Measurements from ENCODE around the gene CD302. TPM values are rescaled to one million over a fixed set of nuclear protein-coding genes. Genes with fewer than 3 reads are reported as not detected.

Gene CD302
- total RNA-seq, 1 experiment from 2014 or later: 8.5 TPM

DNA sequence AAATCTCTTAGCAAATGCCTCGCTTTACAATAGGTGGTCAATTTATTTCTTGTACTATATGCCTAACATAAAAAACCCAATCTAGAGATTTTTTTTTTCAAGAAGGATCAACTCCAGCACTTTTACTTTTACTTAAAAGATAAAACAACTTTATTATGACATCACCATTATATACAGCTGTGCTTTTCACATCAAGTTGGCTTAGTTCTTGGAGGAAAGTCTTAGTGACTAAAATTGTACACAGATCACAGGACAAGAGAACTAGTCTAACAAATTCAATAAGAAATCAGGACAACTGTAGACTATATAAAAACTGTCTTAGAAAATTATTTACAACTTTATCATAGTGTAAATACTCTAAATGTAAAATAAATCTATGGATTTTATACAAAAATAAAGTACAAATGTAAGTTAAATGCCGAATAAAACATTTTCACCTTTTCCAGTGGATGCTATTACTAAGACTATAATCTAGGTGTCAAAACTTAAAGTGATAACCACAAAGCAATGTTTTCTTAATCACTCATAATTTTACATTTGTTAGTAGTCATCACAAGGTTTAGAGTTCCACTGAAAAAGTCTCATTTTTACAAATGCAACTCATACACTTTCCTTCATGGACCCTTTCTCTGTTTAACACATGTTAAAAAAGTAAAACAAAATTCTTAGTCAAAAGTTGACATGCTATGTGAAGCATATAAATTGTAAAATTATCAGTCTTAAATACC is 5.4 kb upstream of the CD302 start:
- Histone ChIP-seq H3K9me2 (replicated peaks; ENCODE audit: low read length) (no peaks in the 10 kb centered on the region), H3K4me3 (ENCODE audit: low read length) (no peak overlapping the region), H2AFZ (ENCODE audit: low read length) (no peak overlapping the region), H3K27me3 (ENCODE audit: low read length) (no peaks in the 10 kb centered on the region), H3K36me3 (ENCODE audit: low read depth, low read length) (no peaks in the 10 kb centered on the region), H3K4me2 (ENCODE audit: low read length) (no peak overlapping the region), H3K9ac (ENCODE audit: low read length) (no peak overlapping the region), H3K4me1 (ENCODE audit: insufficient read depth, low read length) (no peaks in the 10 kb centered on the region), H3K9me3 (ENCODE audit: low read length) (no peaks in the 10 kb centered on the region), H4K20me1 (ENCODE audit: low read length) (no peaks in the 10 kb centered on the region), H3K79me2 (ENCODE audit: low read length) (no peaks in the 10 kb centered on the region), H3F3A (ENCODE audit: low read length, unreplicated experiment) (no peaks in the 10 kb centered on the region), H3K27ac (ENCODE audit: low read length) (no peak overlapping the region)
- POLR2A ChIA-PET (ENCODE audit: unreplicated experiment): no interaction called here
- no TSS peak for BruUV-seq (replicated peaks)
- DNase-seq: no peak
- CTCF ChIA-PET: no interaction called here
- TF ChIP-seq EZH2phosphoT487 (IDR thresholded peaks at IDR 0.05; ENCODE audit: borderline replicate concordance, low read length): no peak
- no peak for ATAC-seq
- intact Hi-C loops (cut with micrococcal nuclease): no loop called here

DNA sequence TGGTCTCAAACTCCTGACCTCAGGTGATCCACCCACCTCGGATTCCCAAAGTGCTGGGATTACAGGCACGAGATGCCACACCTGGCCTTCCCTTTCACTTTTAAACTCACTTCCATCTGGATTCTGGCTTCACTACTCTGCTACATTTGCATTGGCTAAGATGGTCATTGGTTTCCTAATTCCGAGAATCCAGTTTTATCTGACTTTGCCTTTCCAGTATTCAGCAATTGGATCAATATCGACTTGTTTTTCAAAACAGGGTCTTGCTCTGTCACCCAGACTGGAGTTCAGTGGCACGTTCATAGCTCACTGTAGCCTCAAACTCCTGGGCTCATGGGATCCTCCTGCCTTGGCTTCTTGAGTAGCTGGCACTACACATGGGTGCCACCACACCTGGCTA is 4.7 kb upstream of the CD302 start:
- Histone ChIP-seq H3K79me2 (ENCODE audit: low read length) (no peaks in the 10 kb centered on the region), H2AFZ (ENCODE audit: low read length) (no peak overlapping the region), H3K36me3 (ENCODE audit: low read depth, low read length) (no peaks in the 10 kb centered on the region), H4K20me1 (ENCODE audit: low read length) (no peaks in the 10 kb centered on the region), H3K27me3 (ENCODE audit: low read length) (no peaks in the 10 kb centered on the region), H3K4me1 (ENCODE audit: insufficient read depth, low read length) (no peaks in the 10 kb centered on the region), H3F3A (ENCODE audit: low read length, unreplicated experiment) (no peaks in the 10 kb centered on the region), H3K9me3 (ENCODE audit: low read length) (no peaks in the 10 kb centered on the region), H3K9me2 (replicated peaks; ENCODE audit: low read length) (no peaks in the 10 kb centered on the region), H3K27ac (ENCODE audit: low read length) (no peak overlapping the region), H3K9ac (ENCODE audit: low read length) (no peak overlapping the region), H3K4me3 (ENCODE audit: low read length) (no peak overlapping the region), H3K4me2 (ENCODE audit: low read length) (no peak overlapping the region)
- ChIA-PET CTCF (no interaction called here), POLR2A (ENCODE audit: unreplicated experiment) (no interaction called here)
- no TSS peak for BruUV-seq (replicated peaks)
- TF ChIP-seq EZH2 (IDR thresholded peaks at IDR 0.05; ENCODE audit: low read length, unreplicated experiment) (no peak), EZH2phosphoT487 (IDR thresholded peaks at IDR 0.05; ENCODE audit: borderline replicate concordance, low read length) (no peak)
- TF ChIP-seq, protein P1, sequence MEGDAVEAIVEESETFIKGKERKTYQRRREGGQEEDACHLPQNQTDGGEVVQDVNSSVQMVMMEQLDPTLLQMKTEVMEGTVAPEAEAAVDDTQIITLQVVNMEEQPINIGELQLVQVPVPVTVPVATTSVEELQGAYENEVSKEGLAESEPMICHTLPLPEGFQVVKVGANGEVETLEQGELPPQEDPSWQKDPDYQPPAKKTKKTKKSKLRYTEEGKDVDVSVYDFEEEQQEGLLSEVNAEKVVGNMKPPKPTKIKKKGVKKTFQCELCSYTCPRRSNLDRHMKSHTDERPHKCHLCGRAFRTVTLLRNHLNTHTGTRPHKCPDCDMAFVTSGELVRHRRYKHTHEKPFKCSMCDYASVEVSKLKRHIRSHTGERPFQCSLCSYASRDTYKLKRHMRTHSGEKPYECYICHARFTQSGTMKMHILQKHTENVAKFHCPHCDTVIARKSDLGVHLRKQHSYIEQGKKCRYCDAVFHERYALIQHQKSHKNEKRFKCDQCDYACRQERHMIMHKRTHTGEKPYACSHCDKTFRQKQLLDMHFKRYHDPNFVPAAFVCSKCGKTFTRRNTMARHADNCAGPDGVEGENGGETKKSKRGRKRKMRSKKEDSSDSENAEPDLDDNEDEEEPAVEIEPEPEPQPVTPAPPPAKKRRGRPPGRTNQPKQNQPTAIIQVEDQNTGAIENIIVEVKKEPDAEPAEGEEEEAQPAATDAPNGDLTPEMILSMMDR (conservative IDR thresholded peaks at IDR 0.05; ENCODE audit: low read depth, low read length): no peak
- intact Hi-C loops (cut with micrococcal nuclease): no loop called here
- ATAC-seq (no peak), DNase-seq (no peak)

DNA sequence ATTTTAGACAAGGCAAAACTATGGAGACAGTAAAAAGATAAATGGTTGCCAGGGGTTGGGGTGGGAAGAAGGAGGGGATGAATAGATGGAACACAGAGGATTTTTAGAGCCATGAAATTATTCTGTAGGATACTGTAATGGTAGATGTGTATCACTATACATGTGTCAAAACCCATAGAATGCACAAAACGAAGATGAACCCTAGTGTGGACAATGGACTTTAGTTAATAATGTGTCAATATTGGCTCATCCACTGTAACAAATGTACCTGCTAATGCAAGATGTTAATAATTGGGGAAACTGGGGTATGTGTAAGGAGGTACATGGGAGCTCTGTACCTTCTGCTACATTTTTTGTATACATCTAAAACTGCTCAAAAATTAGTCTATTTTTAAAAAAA is 1.8 kb upstream of the CD302 start:
- Histone ChIP-seq H3K27ac (ENCODE audit: low read length) (no peak overlapping the region), H3K9ac (ENCODE audit: low read length) (no peak overlapping the region), H3K9me3 (ENCODE audit: low read length) (no peaks in the 10 kb centered on the region), H3K9me2 (replicated peaks; ENCODE audit: low read length) (no peaks in the 10 kb centered on the region), H4K20me1 (ENCODE audit: low read length) (no peaks in the 10 kb centered on the region), H3K4me1 (ENCODE audit: insufficient read depth, low read length) (peaks cover 7% of the 10 kb centered on the region; the same call in 1 of the 2 replicates), H3F3A (ENCODE audit: low read length, unreplicated experiment) (no peaks in the 10 kb centered on the region), H3K4me2 (ENCODE audit: low read length) (no peak overlapping the region), H3K4me3 (ENCODE audit: low read length) (no peak overlapping the region), H3K79me2 (ENCODE audit: low read length) (0 out of 2 replicates have a peak, but pooled peaks cover 13% of the 10 kb centered on the region), H3K36me3 (ENCODE audit: low read depth, low read length) (no peaks in the 10 kb centered on the region), H2AFZ (ENCODE audit: low read length) (no peak overlapping the region), H3K27me3 (ENCODE audit: low read length) (no peaks in the 10 kb centered on the region)
- no peak for ATAC-seq
- ChIA-PET CTCF (no interaction called here), POLR2A (ENCODE audit: unreplicated experiment) (no interaction called here)
- TF ChIP-seq EZH2phosphoT487 (IDR thresholded peaks at IDR 0.05; ENCODE audit: borderline replicate concordance, low read length) (no peak), EZH2 (IDR thresholded peaks at IDR 0.05; ENCODE audit: low read length, unreplicated experiment) (no peak)
- TF ChIP-seq, protein P1 (conservative IDR thresholded peaks at IDR 0.05; ENCODE audit: low read depth, low read length): no peak
- DNase-seq: no peak
- intact Hi-C loops (cut with micrococcal nuclease): no loop called here
- BruUV-seq (replicated peaks): no TSS peak
